Neuronal stem cell (in vitro differentiated cells): Measurements from ENCODE around the gene CREB5.

Source experiments
- DNase-seq: peaks from one replicate; pipeline ENCODE4 v3.0.0-alpha.2; 2013; ENCODE audit warnings: low spot score
- H2AFZ ChIP-seq: one replicate; pipeline ENCODE4 v1.6.1; 2013; ENCODE audit warnings: mild to moderate bottlenecking, low read length, inconsistent platforms
- H2AK5ac ChIP-seq: 2 replicates; pipeline ENCODE4 v1.6.1; 2013; ENCODE audit warnings: low read depth, mild to moderate bottlenecking, inconsistent platforms, low read length, moderate library complexity, mixed read lengths
- H2BK120ac ChIP-seq: 2 replicates; pipeline ENCODE4 v1.6.1; 2013; ENCODE audit warnings: low read depth, mild to moderate bottlenecking, inconsistent platforms, low read length, moderate library complexity, mixed read lengths
- H2BK12ac ChIP-seq: one replicate; pipeline ENCODE4 v1.6.1; 2013; ENCODE audit warnings: low read length, inconsistent platforms
- H2BK15ac ChIP-seq: 2 replicates; pipeline ENCODE4 v1.6.1; 2013; ENCODE audit warnings: mild to moderate bottlenecking, low read length, inconsistent platforms, mixed read lengths
- H2BK5ac ChIP-seq: one replicate; pipeline ENCODE4 v1.6.1; 2013; ENCODE audit warnings: inconsistent platforms, mild to moderate bottlenecking, low read length, moderate library complexity
- H3K14ac ChIP-seq: one replicate; pipeline ENCODE4 v1.6.1; 2013; ENCODE audit warnings: low read length, inconsistent platforms
- H3K18ac ChIP-seq: 2 replicates; pipeline ENCODE4 v1.6.1; 2013; ENCODE audit warnings: low read length, inconsistent platforms
- H3K23ac ChIP-seq: 2 replicates; pipeline ENCODE4 v1.6.1; 2013; ENCODE audit warnings: low read depth, mild to moderate bottlenecking, mixed read lengths, low read length, inconsistent platforms; ENCODE audit not compliant: poor library complexity
- H3K27ac ChIP-seq: replicated peaks from 3 replicates; pipeline ENCODE4 v1.5.1; 2013; ENCODE audit warnings: low read length, inconsistent platforms
- H3K27me3 ChIP-seq, 3 experiments: 2 replicates each; pipeline ENCODE4 v1.6.1; 2013; ENCODE audit warnings: low read length in 3 of 3, mild to moderate bottlenecking in 2 of 3, inconsistent platforms in 1 of 3, low read depth in 1 of 3, mixed read lengths in 1 of 3, moderate library complexity in 1 of 3; ENCODE audit not compliant: control insufficient read depth in 3 of 3, insufficient read depth in 3 of 3
- H3K36me3 ChIP-seq, 2 donors: replicated peaks in 1 of 2; 2 replicates each; pipeline ENCODE4 v1.6.1; 2013; ENCODE audit warnings: low read length in 2 of 2; ENCODE audit not compliant: control insufficient read depth in 2 of 2, insufficient read depth in 2 of 2
- H3K4ac ChIP-seq: 2 replicates; pipeline ENCODE4 v1.6.1; 2013; ENCODE audit warnings: inconsistent platforms, mild to moderate bottlenecking, low read length, moderate library complexity
- H3K4me1 ChIP-seq, 2 donors: 1 replicate in 1 of 2; 2 replicates in 1 of 2; pipeline ENCODE4 v1.6.1; 2013; ENCODE audit warnings: low read length in 2 of 2, low read depth in 1 of 2; ENCODE audit not compliant: control insufficient read depth in 2 of 2, insufficient read depth in 1 of 2
- H3K4me2 ChIP-seq: one replicate; pipeline ENCODE4 v1.6.1; 2013; ENCODE audit warnings: mild to moderate bottlenecking, low read length, inconsistent platforms; ENCODE audit not compliant: insufficient read depth, poor library complexity, severe bottlenecking
- H3K4me3 ChIP-seq, 2 donors: 2 replicates each; pipeline ENCODE4 v1.5.1; 2013; ENCODE audit warnings: low read length in 2 of 2, mild to moderate bottlenecking in 2 of 2, inconsistent platforms in 1 of 2, moderate library complexity in 1 of 2
- H3K79me1 ChIP-seq: one replicate; pipeline ENCODE4 v1.6.1; 2013; ENCODE audit warnings: low read depth, mild to moderate bottlenecking, inconsistent platforms, low read length, moderate library complexity
- H3K9ac ChIP-seq: one replicate; pipeline ENCODE4 v1.6.1; 2013; ENCODE audit warnings: mild to moderate bottlenecking, low read depth, low read length, inconsistent platforms; ENCODE audit not compliant: poor library complexity
- H3K9me3 ChIP-seq, 2 donors: replicated peaks in 1 of 2; 2 replicates each; pipeline versions ENCODE3 to v1.6.1; 2013; ENCODE audit warnings: low read length in 2 of 2, mild to moderate bottlenecking in 2 of 2, inconsistent platforms in 1 of 2, low read depth in 1 of 2, mixed read lengths in 1 of 2, moderate library complexity in 1 of 2; ENCODE audit not compliant: control insufficient read depth in 2 of 2, insufficient read depth in 1 of 2
- H4K8ac ChIP-seq: one replicate; pipeline ENCODE4 v1.6.1; 2013; ENCODE audit warnings: low read depth, mild to moderate bottlenecking, inconsistent platforms, low read length, moderate library complexity
- H4K91ac ChIP-seq: one replicate; pipeline ENCODE4 v1.6.1; 2013; ENCODE audit warnings: low read length, low read depth, mild to moderate bottlenecking, inconsistent platforms; ENCODE audit not compliant: poor library complexity
- WGBS, 2 donors: extraction: QIAGEN DNeasy Blood & Tissue Kit; methylation state at CpG; one replicate each; pipeline ENCODE4 v1.1.7; 2013; ENCODE audit warnings: missing lambda C conversion rate in 2 of 2, mixed read lengths in 1 of 2; ENCODE audit not compliant: insufficient read length in 2 of 2, insufficient replicate concordance in 1 of 2; ENCODE audit errors: extremely low coverage in 2 of 2; 5-methylcytosine and 5-hydroxymethylcytosine counted together

CREB5 gene

DNA sequence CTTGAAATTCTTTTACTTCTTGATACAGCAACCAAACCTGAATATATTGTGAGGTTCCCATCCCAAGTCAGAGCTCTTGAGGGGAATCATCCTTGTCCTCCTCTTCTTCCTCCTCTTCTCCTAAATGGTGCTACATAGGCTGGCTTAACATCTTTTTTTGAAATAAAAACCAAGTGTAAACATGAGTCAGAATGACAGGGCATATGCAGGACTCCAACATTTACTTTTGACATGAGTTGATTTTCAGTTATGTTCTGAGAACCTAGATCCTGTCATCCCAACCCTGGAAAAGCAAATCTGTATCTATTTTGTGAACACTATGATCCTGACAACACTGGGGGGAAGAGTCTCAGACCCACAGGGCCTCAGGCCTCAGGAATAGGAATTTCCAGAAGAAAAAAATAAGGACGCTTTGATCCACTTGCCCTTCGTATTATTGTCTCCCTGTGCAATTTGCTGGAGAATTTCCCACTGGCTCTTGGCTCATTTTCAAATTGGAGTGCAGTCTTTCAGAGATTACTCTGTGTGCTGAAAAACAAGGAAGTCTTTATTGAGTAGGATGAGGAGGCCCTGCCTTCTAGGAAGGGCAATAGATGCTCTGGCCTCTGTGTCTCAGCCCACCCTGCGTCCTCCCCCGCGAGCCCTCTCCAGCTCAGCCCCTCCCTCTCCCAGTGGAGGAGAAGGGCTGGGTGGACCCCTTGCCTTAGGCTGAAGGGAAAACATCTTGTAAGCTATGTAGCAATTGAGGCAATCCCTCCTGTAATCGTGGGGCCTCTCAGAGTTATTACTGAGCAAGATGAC lies 121.6 kb downstream of the CREB5 start:
- Histone ChIP-seq H3K79me1 (no peaks in the 10 kb centered on the region), H2AFZ (peak overlapping the region; percentile 47), H3K14ac (no peak overlapping the region), H3K9ac (no peak overlapping the region), H3K18ac (no peak overlapping the region), H3K23ac (no peak overlapping the region), H3K4me1 (peaks cover 8% of the 10 kb centered on the region in 2 donors), H2BK120ac (no peak overlapping the region), H2BK15ac (no peak overlapping the region), H3K36me3 (no peaks in the 10 kb centered on the region), H2AK5ac (no peak overlapping the region), H2BK12ac (no peak overlapping the region), H2BK5ac (no peak overlapping the region), H3K4me2 (no peak overlapping the region), H3K4ac (no peak overlapping the region), H3K4me3 (no peak overlapping the region), H3K27ac (no peak overlapping the region), H4K91ac (no peak overlapping the region), H3K27me3 (no peaks in the 10 kb centered on the region), H4K8ac (no peak overlapping the region), H3K9me3 (no peaks in the 10 kb centered on the region)
- DNase-seq = no peak
- WGBS, 2 donors = no CpG with 5 or more reads among the region's 6 CpGs

GRCh38 chr7:28536259-28536658 lies 123.9 kb downstream of the CREB5 start:
- no peak overlapping the region for H4K91ac ChIP-seq
- H2BK15ac ChIP-seq = no peak overlapping the region
- H3K79me1 ChIP-seq = no peaks in the 10 kb centered on the region
- H3K4me2 ChIP-seq = no peak overlapping the region
- no peak overlapping the region for H3K9ac ChIP-seq
- WGBS, 2 donors = no CpG with 5 or more reads among the region's 7 CpGs
- H3K9me3 ChIP-seq = no peaks in the 10 kb centered on the region
- H2AK5ac ChIP-seq = no peak overlapping the region
- H3K18ac ChIP-seq = no peak overlapping the region
- H3K23ac ChIP-seq = no peak overlapping the region
- no peak overlapping the region for H4K8ac ChIP-seq
- peaks cover 8% of the 10 kb centered on the region in 2 donors for H3K4me1 ChIP-seq
- DNase-seq = peak; percentile 17
- no peak overlapping the region for H2BK120ac ChIP-seq
- no peak overlapping the region for H2BK5ac ChIP-seq
- H3K27ac ChIP-seq = no peak overlapping the region
- no peak overlapping the region for H3K4ac ChIP-seq
- no peak overlapping the region for H3K14ac ChIP-seq
- H3K27me3 ChIP-seq = no peaks in the 10 kb centered on the region
- no peaks in the 10 kb centered on the region for H3K36me3 ChIP-seq
- no peak overlapping the region for H2AFZ ChIP-seq
- no peak overlapping the region for H3K4me3 ChIP-seq
- no peak overlapping the region for H2BK12ac ChIP-seq

GRCh38 chr7:28539289-28539981 lies 127.1 kb downstream of the CREB5 start:
- Histone ChIP-seq H2BK120ac (no peak overlapping the region), H3K9ac (no peak overlapping the region), H3K23ac (no peak overlapping the region), H3K4me2 (no peak overlapping the region), H3K18ac (no peak overlapping the region), H2BK5ac (no peak overlapping the region), H3K27ac (no peak overlapping the region), H3K14ac (no peak overlapping the region), H2AFZ (no peak overlapping the region), H3K79me1 (no peaks in the 10 kb centered on the region), H3K36me3 (no peaks in the 10 kb centered on the region), H2AK5ac (no peak overlapping the region), H2BK15ac (no peak overlapping the region), H3K4me1 (peaks cover 5 to 13% of the 10 kb centered on the region in 2 donors), H4K91ac (no peak overlapping the region), H3K9me3 (no peaks in the 10 kb centered on the region), H3K4me3 (no peak overlapping the region), H4K8ac (no peak overlapping the region), H2BK12ac (no peak overlapping the region), H3K4ac (no peak overlapping the region), H3K27me3 (no peaks in the 10 kb centered on the region)
- no CpG with 5 or more reads among the region's 3 CpGs for WGBS, 2 donors
- no peak for DNase-seq

DNA sequence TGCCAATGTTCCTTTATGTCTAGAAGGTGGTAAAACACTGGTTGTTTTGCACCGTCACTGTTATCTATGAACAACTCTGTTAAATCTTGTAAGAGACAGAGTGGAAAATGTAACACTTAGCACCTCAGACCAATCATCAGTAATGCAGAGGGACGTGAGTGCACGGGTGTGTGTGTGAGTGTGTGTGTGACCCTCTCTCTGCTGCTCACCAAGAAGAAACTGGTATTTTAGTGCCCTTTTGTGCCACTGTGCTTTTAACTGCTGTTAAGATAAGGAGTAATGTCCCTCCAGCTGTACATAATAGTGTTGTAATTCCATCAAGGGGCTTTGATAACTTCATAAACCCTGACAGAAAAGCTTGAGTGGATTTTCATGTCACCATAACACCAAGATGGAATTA lies 130.1 kb downstream of the CREB5 start:
- H3K4me2 ChIP-seq = no peak overlapping the region
- H2BK5ac ChIP-seq = no peak overlapping the region
- no peak overlapping the region for H2BK12ac ChIP-seq
- no peak overlapping the region for H3K4ac ChIP-seq
- H3K23ac ChIP-seq = no peak overlapping the region
- H3K9ac ChIP-seq = no peak overlapping the region
- no peak overlapping the region for H3K14ac ChIP-seq
- H3K4me1 ChIP-seq = peaks cover 5 to 11% of the 10 kb centered on the region in 2 donors
- no peak overlapping the region for H3K18ac ChIP-seq
- H2BK15ac ChIP-seq = no peak overlapping the region
- H4K8ac ChIP-seq = no peak overlapping the region
- H4K91ac ChIP-seq = no peak overlapping the region
- peaks cover 0 to 19% of the 10 kb centered on the region in 2 donors for H3K9me3 ChIP-seq
- no peak overlapping the region for H2AFZ ChIP-seq
- no peak for DNase-seq
- H3K36me3 ChIP-seq = no peaks in the 10 kb centered on the region
- WGBS, 2 donors = no CpG with 5 or more reads among the region's 3 CpGs
- no peak overlapping the region for H2AK5ac ChIP-seq
- no peaks in the 10 kb centered on the region for H3K79me1 ChIP-seq
- no peak overlapping the region for H2BK120ac ChIP-seq
- H3K27ac ChIP-seq = no peak overlapping the region
- H3K4me3 ChIP-seq = no peak overlapping the region
- no peaks in the 10 kb centered on the region for H3K27me3 ChIP-seq
